Right lobe of liver (tissue), 4 donors: ENCODE data around the gene GIT1.

Experiments
- POLR2A ChIP-seq: fragments of 450-650 bp; IDR thresholded peaks from one replicate; pipeline ENCODE4 v1.6.1; 2017; ENCODE audit warnings: antibody characterized with exemption, mild to moderate bottlenecking
- TF ChIP-seq, protein P1 (sequence below), 4 donors: fragments of 200-600 bp in 3 of 4; fragments of 450-650 bp in 1 of 4; IDR thresholded peaks; one replicate each; pipeline versions ENCODE4 v1.5.1 to v1.8.0; 2016 to 2022; ENCODE audit warnings: antibody characterized with exemption in 4 of 4, mild to moderate bottlenecking in 2 of 4
- donor health status: DM: no; HTN: no; CAD: no.
- donor health status: DM: no; HTN: no; CAD: no.
- donor health status: DM: no; HTN: yes; CAD: no.

DNA sequence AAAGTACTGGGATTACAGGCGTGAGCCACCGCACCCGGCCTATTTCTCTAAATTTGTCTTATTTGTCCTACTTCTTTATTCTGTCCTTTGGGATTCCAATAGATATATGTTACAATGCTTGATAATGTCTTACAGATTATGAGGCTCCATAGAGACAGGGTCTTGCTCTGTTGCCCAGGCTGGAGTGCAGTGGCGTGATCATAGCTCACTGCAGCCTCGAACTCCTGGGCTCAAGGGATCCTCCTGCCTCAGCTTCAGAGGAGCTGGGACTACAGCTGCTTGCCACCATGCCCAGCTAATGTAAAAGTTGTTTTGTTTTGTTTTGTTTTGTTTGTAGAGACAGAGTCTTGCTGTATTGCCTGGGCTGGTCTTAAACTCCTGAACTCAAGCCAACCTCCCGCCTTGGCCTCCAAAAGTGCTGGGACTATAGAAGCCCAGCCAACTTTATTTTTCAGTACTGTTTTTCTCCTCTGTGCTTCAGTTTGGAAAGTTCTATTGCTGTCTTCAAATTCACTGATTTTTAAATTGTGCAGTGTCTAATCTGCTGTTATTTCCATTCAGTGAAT lies 13.7 kb upstream of the GIT1 start:
- TF ChIP-seq, protein P1, sequence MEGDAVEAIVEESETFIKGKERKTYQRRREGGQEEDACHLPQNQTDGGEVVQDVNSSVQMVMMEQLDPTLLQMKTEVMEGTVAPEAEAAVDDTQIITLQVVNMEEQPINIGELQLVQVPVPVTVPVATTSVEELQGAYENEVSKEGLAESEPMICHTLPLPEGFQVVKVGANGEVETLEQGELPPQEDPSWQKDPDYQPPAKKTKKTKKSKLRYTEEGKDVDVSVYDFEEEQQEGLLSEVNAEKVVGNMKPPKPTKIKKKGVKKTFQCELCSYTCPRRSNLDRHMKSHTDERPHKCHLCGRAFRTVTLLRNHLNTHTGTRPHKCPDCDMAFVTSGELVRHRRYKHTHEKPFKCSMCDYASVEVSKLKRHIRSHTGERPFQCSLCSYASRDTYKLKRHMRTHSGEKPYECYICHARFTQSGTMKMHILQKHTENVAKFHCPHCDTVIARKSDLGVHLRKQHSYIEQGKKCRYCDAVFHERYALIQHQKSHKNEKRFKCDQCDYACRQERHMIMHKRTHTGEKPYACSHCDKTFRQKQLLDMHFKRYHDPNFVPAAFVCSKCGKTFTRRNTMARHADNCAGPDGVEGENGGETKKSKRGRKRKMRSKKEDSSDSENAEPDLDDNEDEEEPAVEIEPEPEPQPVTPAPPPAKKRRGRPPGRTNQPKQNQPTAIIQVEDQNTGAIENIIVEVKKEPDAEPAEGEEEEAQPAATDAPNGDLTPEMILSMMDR (IDR thresholded peaks at IDR 0.05): no peak
- TF ChIP-seq POLR2A: no peak
